Bladder microvascular endothelial cell (primary cell): ENCODE measurements around the gene PTPN23. TPM values are rescaled to one million over a fixed set of nuclear protein-coding genes. Genes with fewer than 3 reads are reported as not detected.

Source experiments
- total RNA-seq: library from RNA; depleted of rRNA; stranded (reverse); fragments of >200 nt; gene quantifications from 2 replicates; pipeline ENCODE4 v1.2.3, GENCODE V29; 2014

Gene PTPN23, protein sequence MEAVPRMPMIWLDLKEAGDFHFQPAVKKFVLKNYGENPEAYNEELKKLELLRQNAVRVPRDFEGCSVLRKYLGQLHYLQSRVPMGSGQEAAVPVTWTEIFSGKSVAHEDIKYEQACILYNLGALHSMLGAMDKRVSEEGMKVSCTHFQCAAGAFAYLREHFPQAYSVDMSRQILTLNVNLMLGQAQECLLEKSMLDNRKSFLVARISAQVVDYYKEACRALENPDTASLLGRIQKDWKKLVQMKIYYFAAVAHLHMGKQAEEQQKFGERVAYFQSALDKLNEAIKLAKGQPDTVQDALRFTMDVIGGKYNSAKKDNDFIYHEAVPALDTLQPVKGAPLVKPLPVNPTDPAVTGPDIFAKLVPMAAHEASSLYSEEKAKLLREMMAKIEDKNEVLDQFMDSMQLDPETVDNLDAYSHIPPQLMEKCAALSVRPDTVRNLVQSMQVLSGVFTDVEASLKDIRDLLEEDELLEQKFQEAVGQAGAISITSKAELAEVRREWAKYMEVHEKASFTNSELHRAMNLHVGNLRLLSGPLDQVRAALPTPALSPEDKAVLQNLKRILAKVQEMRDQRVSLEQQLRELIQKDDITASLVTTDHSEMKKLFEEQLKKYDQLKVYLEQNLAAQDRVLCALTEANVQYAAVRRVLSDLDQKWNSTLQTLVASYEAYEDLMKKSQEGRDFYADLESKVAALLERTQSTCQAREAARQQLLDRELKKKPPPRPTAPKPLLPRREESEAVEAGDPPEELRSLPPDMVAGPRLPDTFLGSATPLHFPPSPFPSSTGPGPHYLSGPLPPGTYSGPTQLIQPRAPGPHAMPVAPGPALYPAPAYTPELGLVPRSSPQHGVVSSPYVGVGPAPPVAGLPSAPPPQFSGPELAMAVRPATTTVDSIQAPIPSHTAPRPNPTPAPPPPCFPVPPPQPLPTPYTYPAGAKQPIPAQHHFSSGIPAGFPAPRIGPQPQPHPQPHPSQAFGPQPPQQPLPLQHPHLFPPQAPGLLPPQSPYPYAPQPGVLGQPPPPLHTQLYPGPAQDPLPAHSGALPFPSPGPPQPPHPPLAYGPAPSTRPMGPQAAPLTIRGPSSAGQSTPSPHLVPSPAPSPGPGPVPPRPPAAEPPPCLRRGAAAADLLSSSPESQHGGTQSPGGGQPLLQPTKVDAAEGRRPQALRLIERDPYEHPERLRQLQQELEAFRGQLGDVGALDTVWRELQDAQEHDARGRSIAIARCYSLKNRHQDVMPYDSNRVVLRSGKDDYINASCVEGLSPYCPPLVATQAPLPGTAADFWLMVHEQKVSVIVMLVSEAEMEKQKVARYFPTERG (N-terminal part only)
- total RNA-seq, result 12.3 and 38.3 TPM in 2 replicates

DNA sequence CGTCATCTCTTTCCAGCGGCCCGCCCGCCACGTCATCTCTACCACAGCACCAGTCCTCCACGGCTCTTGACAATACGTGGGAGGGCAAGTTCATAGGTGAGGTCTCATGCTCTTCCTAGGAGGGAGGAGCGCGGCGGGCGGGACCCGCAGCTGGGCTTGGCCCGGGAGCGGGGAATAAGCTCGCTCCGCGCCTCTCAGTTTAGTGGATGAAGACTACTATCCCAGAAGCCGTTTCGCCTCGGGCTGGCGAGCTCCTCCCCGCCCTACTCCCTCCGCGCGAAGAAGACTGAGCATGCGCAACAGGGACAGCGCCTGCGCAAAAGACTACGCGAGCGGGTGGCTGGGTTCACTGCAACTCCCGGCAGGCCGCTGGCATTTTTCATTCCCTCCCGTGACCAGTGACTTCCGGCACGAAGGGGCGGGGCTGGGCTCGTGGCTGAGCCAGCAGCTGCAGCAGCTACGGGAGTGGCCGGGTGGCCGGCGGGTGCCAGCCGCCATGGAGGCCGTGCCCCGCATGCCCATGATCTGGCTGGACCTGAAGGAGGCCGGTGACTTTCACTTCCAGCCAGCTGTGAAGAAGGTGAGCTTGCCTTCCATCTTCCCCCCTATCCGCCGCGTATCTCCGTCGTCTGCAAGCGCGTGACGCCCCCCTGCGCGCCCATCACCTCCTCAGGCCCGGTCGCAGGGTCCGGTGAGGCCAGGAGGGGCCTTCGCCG is at the start of gene PTPN23:
Gene PTPN23 (plus strand): TSS at position 421 of the 716 bp plus-strand sequence. CDS start 76 bp downstream, at position 497.

Other genes with a start within 250 kb of the PTPN23 start
- 19.6 and 49.4 TPM in 2 replicates for gene SETD2, start 216.9 kb upstream of the PTPN23 start, total RNA-seq
- gene KIF9, start 98.2 kb upstream of the PTPN23 start, total RNA-seq, result 4.4 and 7.0 TPM in 2 replicates
- 19.1 and 32.7 TPM in 2 replicates for gene KLHL18, start 98.1 kb upstream of the PTPN23 start, total RNA-seq
- 44.5 and 98.2 TPM in 2 replicates for gene SCAP, start 94.9 kb downstream of the PTPN23 start, total RNA-seq
- 34.8 and 38.9 TPM in 2 replicates for gene ELP6, start 132.7 kb downstream of the PTPN23 start, total RNA-seq
- gene CSPG5, start 197.8 kb downstream of the PTPN23 start, total RNA-seq, result 0.16 and 1.4 TPM in 2 replicates